Measurements from ENCODE around the gene TBC1D4. TPM values are rescaled to one million over a fixed set of nuclear protein-coding genes. Genes with fewer than 3 reads are reported as not detected.

Gene TBC1D4
- total and polyA plus RNA-seq, 10 donors, result 10.1 to 67.0 (median 21.6) TPM

DNA sequence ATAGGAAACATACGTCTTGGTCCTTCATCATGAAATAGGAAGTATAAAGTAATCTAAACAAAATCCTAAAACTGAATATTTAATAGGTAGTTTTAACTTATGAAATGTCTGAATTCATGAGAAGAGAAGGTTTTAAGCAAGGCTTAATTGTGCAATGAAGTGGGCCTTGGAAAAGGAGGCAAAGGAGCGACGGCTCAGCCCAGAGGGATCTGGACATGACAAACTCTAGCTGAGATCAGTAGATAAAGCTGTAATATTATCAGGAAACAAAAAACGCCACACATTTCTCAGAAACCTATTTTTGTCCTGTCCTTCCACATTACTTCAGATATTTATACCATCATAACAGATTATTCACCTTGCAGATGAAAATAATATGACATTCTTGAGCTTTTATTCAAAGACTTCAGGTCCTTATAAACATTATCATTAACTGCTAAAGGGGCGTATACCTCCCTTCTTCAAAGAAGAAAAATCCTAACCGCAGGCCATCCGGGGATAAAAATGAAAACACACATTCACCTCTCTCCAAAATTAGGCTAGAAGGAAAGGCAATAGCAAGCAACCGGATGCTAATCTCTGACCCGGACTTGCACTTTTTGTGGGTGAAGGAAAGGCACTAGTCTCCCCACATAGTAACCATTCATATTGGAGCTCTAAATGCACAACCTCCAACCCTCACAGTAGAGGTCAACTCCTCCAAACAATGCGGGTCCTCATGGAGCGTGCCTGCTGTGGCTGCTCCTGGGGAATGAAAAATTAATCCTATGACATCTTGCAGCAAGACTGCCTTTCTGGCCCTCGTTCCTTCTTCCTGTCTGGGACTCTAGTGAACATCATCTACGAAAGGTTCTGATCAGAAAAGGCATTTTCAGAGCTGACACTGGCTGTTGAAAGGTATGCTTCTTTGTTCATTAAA, 108.8 kb downstream of the TBC1D4 start:
- TF ChIP-seq, protein P1, sequence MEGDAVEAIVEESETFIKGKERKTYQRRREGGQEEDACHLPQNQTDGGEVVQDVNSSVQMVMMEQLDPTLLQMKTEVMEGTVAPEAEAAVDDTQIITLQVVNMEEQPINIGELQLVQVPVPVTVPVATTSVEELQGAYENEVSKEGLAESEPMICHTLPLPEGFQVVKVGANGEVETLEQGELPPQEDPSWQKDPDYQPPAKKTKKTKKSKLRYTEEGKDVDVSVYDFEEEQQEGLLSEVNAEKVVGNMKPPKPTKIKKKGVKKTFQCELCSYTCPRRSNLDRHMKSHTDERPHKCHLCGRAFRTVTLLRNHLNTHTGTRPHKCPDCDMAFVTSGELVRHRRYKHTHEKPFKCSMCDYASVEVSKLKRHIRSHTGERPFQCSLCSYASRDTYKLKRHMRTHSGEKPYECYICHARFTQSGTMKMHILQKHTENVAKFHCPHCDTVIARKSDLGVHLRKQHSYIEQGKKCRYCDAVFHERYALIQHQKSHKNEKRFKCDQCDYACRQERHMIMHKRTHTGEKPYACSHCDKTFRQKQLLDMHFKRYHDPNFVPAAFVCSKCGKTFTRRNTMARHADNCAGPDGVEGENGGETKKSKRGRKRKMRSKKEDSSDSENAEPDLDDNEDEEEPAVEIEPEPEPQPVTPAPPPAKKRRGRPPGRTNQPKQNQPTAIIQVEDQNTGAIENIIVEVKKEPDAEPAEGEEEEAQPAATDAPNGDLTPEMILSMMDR (IDR thresholded peaks at IDR 0.05 in 8 of 11, conservative IDR thresholded peaks at IDR 0.05 in 3 of 11), result no peak
- no peak for DNase-seq
- H3K9me3 ChIP-seq, result no peaks in the 10 kb centered on the region
- H3K27me3 ChIP-seq (replicated peaks in 1 of 7), result no peaks in the 10 kb centered on the region
- peaks cover 0 to 24% (median 6%) of the 10 kb centered on the region in 6 donors for H3K4me1 ChIP-seq
- H3K4me3 ChIP-seq, result no peak overlapping the region
- peak overlapping the region in 4 of 8 donors; percentile 5 to 34 (median 28) for H3K27ac ChIP-seq
- intact Hi-C loops (cut with DNase I; ENCODE audit: low total_unique reads), result loop anchor here (5.0 to 10.0 kb wide), 2 partner anchors 104 to 172 kb away; partner anchors contain the start of gene UCHL3
- H3K36me3 ChIP-seq, result no peaks in the 10 kb centered on the region
- 61 to 77% (median 67%) methylated on average over 11 to 13 of the region's 13 CpGs for WGBS, 5 donors

DNA sequence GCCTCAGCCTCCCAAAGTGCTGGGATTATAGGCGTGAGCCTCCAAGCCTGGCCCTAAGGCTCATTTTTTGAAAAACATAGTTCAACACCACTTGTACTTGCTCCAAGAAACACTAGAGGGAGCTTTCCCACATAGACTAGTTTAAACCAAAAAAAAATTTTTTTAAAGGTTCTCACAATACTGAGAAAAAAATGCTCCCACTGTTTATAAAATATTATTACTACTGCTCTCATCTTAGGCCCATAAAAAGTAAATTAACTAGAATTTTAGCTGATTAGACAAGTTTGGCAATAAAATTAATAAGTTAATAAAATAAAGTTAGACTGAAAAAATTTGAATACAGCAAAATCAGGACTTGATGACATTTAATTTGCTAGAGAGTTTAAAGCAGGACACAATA, 109.5 kb downstream of the TBC1D4 start:
- intact Hi-C loops (cut with DNase I; ENCODE audit: low total_unique reads), result loop anchor here (5.0 to 10.0 kb wide), 2 partner anchors 105 to 172 kb away; partner anchors contain the start of gene UCHL3
- TF ChIP-seq, protein P1 (IDR thresholded peaks at IDR 0.05 in 8 of 11, conservative IDR thresholded peaks at IDR 0.05 in 3 of 11), result peak in 10 of 11 experiments; percentile 25 to 75 (median 60)
- TF ChIP-seq POLR2A (IDR thresholded peaks at IDR 0.05), result no peak
- Histone ChIP-seq H3K27ac (peak overlapping the region in 4 of 8 donors; percentile 5 to 34 (median 28)), H3K27me3 (replicated peaks in 1 of 7) (no peaks in the 10 kb centered on the region), H3K4me3 (no peak overlapping the region), H3K36me3 (no peaks in the 10 kb centered on the region), H3K4me1 (peaks cover 0 to 31% (median 6%) of the 10 kb centered on the region in 6 donors), H3K9me3 (no peaks in the 10 kb centered on the region)
- no peak for DNase-seq
- 24 to 46% (median 31%) methylated on average over 1 of the region's 1 CpG for WGBS, 5 donors

DNA sequence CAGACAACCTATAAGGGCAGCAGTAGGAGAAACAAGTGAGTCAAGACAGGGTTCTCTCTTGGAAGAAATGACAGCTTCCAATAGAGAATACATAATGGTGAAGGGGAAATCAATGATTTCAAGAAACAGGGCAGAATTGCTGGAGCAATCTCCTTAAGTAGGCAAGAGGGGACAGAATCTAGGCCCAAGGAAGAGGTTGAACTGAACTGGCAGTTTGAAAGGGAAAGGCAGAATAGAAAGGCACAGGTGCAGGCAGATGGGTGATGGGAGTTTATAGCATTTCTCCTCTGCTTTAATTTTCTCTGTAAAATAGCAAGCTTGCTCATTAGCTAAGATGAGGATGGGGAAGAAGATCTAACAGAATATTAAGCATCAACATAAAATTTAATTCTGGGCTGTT, 110.8 kb downstream of the TBC1D4 start:
- no peaks in the 10 kb centered on the region for H3K9me3 ChIP-seq
- no peak overlapping the region for H3K27ac ChIP-seq
- H3K27me3 ChIP-seq (replicated peaks in 1 of 7), result no peaks in the 10 kb centered on the region
- no peak overlapping the region for H3K4me3 ChIP-seq
- DNase-seq, result no peak
- peaks cover 0 to 40% (median 14%) of the 10 kb centered on the region in 6 donors for H3K4me1 ChIP-seq
- H3K36me3 ChIP-seq, result no peaks in the 10 kb centered on the region
- TF ChIP-seq POLR2A (IDR thresholded peaks at IDR 0.05), result no peak
- TF ChIP-seq POLR2AphosphoS5 (IDR thresholded peaks at IDR 0.05), result no peak
- TF ChIP-seq, protein P1 (IDR thresholded peaks at IDR 0.05 in 8 of 11, conservative IDR thresholded peaks at IDR 0.05 in 3 of 11), result no peak
- intact Hi-C loops (cut with DNase I; ENCODE audit: low total_unique reads), result loop anchor here (5.0 to 10.0 kb wide), 2 partner anchors 106 to 174 kb away; partner anchors contain the start of gene UCHL3

DNA sequence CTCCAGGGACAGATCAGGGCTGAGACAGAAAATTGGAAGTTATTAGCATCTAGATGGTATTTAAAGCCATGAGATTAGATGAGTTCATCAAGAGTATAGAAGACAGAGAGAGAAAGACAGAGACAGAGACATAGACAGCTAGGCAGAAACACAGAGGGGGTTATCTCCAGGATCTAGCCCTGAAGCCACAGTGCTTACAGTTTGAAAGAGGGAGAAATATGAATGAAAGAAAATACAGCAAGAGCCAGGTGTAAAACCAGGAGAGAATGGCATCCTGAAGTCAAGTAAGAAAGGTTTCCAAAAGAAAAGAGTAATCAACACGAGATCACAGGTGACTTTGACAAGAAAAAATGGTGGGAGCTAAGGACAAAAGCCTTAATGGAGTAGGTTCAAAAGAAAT, 111.2 kb downstream of the TBC1D4 start:
- Histone ChIP-seq H3K4me3 (no peak overlapping the region), H3K27ac (peak overlapping the region in 1 of 8 donors; percentile 31), H3K9me3 (no peaks in the 10 kb centered on the region), H3K36me3 (no peaks in the 10 kb centered on the region), H3K27me3 (replicated peaks in 1 of 7) (no peaks in the 10 kb centered on the region), H3K4me1 (peaks cover 0 to 44% (median 17%) of the 10 kb centered on the region in 6 donors)
- no peak for TF ChIP-seq POLR2A (IDR thresholded peaks at IDR 0.05)
- TF ChIP-seq, protein P1 (IDR thresholded peaks at IDR 0.05 in 8 of 11, conservative IDR thresholded peaks at IDR 0.05 in 3 of 11), result no peak
- TF ChIP-seq POLR2AphosphoS5 (IDR thresholded peaks at IDR 0.05), result no peak
- 74 to 87% (median 79%) methylated on average over 1 of the region's 1 CpG for WGBS, 5 donors
- intact Hi-C loops (cut with DNase I; ENCODE audit: low total_unique reads), result loop anchor here (5.0 to 10.0 kb wide), 2 partner anchors 107 to 174 kb away; partner anchors contain the start of gene UCHL3
- DNase-seq, result no peak
